NCI-H2107 treated with DMSO at 0.1 percent for 48 hours (cell line): ENCODE measurements around the gene YJU2.
A peak's percentile ranks its signal among the peaks of the same experiment; 100 is the strongest.

Source experiments
- DNase-seq: peaks from one replicate; lab custom pipeline; 2025; ENCODE audit not compliant: unreplicated experiment; lab: John Stamatoyannopoulos, UW

Gene YJU2

DNA sequence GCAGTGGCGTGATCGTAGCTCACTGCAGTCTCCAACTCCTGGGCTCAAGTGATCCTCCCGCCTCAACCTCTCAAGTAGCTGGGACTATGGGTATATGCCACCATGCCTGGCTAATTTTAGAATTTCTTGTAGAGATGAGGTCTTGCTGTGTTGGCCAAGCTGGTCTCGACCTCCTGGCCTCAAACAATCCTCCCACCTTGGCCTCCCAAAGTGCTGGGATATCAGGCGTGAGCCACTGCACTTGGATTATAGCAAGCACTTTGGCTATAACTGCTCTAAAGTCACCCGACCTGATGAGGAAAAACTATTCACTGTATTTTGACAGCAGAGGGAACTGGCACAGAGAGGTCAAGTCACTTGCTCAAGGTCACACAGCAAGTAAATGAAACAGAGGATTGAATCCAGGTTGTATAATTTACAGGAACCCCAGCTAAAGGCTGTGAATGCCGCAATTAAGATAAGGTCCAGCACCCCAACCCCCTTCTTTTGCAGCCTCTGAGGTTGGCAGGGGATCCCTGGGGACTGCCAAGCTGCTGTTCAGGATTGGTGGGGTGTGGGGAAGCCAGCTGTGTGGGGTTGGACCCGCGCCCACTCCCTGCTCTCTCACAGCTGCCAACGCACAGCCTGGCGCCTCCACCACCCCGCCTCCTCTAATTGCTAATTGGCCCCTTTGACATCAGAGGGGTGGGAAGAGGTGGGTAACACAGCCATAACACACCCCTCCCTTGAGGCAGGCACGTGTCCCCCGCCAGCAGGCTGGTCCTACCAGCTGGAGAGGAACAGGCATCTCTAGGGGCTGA is 49.3 kb downstream of the YJU2 start:
- peak; percentile 80 for DNase-seq

DNA sequence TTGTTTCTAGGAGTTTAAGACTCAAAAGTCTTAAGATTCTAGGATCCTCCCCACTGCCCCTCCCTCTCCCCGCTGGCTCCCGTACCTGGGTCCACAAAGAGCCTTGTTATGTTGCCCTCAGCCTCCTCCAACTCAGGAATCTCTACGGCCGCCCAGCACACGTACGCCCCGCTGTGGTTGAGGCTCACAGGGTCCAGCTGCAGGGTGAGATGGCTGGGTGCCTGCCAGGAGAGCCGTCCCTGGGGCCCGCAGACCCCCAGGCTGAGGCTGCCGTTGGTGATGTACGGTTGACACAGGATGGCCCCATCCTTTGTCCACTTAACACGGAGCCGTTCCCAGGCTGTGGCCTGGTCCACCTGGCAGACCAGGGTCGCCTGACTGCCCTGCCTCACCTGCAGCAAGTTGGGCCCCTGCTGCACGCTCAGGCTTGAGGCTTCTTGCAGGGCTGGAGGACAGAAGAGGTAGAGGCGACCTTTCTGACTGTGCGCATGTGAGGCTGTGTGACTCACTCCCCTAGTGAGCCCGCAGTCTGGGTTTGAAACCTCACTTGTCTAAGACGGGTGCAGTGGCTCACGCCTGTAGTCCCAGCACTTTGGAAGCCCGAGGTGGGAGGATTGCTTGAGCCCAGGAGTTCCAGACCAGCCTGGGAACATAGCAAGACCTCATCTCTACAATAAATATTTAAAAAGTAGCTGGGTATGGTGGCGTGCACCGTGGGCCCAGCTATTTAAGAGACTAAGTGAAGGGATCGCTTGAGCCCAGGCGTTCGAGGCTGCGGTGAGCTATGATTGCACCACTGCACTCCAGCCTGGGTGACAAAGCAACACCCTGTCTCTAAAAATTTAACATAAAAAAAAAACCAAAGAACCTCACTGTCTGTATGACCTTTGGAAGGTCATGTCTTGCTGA is 51.3 kb downstream of the YJU2 start:
- no peak for DNase-seq

DNA sequence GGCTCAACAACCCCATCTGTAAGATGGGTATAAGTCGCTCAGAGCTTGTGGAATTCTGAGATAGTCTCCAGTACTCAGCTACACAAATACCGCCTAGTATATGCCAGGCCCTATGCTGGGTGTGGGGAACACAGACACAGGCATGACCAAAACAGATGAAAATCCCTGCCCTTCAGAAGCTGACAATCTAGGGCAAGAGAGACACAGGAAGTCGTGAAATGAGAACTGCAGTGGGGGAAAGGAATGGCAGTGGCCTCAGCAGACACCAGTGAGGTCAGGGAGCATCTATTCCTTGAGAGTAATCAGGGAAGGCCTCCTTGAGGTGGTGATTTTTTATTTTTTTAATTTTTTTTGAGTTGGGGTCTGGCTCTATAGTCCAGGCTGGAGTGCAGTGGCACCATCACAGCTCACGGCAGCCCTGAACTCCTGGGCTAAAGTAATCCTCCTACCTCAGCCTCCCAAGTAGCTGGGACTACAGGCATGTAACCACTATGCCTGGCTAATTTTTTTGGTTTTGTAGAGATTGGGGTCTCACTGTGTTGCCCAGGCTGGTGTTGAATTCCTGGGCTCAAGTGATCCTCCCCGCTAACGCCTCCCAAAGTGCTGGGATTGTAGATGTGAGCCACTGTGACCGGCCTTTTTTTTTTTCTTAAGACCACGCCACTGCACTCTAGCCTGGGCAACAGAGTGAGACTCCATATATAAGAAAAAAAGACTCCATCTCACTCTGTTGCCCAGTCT is 52.1 kb downstream of the YJU2 start:
- no peak for DNase-seq

DNA sequence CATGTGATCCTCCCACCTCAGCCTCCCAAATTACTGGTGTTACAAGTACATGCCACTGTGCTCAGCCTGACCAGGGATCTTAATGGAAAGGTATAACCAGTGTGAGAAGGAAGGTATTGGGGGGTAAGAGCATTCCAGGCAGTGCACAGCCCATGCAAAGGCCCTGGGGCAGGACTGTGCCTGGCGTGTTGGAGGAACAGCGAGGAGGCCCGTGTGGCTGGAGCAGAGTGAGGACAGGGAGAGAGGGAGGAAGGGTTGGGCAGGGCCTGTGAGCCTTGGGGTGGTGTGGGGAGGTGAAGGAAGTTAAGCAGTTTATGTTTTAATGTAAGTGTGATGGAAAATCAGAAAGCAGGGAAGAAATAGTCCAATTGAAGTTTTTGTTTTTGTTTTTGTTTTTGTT is 53.7 kb downstream of the YJU2 start:
- DNase-seq, result no peak

DNA sequence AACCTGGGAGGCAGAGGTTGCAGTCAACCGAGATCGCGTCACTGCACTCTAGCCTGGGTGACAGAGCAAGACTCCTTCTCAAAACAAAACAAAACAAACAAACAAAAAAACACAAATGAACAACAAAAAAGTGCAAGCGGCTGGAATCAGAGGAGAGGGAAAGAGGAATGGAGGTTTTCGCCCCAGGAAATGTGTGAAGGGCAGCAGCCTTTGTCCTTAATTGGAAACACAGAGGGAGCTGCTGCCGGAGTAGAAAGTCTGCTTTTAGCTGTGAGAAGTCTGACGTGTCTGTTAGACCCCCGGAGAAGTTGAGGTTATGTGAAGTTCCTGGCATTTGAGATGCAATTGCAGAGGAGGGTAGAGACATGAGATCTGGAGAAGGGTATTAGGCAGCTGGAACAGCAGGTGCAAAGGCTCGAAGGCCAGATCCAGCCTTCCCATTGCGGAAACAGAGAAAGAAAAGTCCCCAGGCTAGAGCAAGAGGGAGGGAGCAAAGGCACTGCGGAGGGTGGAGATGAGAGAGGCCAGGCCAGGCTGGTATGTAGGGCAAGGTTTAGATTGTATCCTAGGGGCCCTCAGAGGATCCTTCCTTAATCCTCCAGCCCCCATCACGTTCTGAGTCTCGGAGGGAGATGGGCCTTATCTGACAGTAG is 54.8 kb downstream of the YJU2 start:
- DNase-seq, result no peak

DNA sequence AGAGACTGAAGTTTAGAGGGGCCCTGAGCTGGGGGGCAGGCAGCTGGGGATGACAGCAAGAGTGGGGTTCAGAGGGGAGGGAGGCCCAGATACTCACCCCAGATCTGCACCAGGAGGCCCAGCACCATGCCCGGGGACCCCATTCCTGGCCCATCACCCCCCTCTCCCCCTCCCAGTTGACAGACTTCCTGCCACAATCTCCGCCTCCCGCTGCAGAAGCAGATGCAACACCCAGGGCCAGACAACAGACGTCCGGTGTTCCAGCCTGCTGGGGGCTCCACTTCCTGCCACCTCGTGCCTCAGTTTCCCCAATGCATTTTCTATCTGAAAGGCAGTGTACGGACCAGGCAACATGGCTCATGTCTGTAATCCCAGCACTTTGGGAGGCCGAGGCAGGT is 55.4 kb downstream of the YJU2 start, which contains the start of gene TMIGD2:
Gene TMIGD2 (minus strand): TSS at position 147 of the 398 bp plus-strand sequence. CDS start 4 bp downstream, at position 143.
- no peak for DNase-seq

DNA sequence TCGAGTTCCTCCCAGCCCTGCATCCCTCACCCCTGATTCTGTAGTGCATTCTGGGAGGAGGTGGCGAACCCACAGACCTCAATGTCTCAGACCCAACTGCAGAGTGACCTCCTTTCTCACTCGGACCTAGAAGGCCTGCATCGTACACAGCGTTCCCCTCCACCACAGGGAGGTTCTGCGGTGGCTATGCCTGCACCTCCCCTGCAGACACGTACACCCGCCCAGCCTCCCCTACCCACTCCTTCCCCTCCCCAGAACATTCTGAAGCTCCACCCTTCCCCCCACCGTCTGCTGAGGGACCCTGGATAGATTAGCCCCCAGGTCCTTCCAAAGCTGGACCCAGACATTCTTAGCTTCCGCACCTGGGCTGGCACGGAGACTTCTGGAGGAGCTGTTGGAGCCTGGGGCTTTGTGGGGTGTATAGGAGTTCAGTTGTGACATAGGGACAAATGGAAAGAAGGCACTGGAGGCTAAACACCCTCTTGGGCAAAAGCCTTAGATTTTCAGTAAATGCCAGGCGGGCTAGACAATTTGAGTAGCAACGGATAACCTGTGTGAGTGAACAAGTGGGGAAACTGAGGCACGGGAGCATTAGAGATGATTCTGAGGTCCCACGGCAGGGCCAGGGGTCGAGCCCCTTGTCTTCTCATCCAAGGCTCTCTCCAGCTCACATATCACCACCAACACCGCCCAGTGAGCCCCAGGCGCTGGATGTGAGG is 57.1 kb downstream of the YJU2 start:
- no peak for DNase-seq

DNA sequence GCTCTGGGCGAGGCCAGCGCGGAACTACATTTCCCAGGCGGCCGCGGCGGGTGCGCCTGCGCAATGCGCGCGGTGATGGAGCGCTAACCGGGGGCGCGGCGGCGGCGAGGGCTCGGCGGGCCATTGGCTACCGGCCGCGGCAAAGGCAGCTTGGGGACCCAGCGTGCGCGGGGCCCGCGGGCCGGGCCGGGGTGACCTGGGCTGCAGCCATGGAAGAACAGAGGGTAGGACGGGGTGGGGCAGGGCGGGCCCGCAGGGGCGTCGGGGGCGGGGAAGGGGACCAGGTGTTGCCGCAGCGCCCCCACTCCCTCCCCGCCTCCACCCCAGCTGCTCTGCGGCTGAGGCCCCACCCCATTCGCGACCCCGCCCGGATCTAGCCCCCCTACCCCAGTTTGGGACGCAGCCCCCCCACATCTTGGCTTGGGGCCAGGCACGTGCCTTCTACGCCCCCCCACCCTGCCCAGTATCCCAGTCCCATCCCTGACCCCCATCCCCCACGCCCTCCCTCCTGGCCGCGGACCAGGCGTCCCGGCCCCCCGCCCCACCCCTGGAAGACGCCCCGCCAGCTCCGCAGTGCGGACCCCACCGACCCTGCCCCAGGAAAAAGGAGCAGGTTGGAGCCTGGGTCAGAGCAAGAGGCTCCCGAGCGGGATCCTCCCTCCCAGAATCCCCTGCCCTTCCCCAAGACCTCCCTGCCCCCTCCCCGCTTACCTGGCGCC is 57.8 kb downstream of the YJU2 start, which contains the start of gene FSD1:
Gene FSD1 (plus strand): TSS at position 61 of the 719 bp plus-strand sequence. CDS start 149 bp downstream, at position 210.
- peak; percentile 18 for DNase-seq

DNA sequence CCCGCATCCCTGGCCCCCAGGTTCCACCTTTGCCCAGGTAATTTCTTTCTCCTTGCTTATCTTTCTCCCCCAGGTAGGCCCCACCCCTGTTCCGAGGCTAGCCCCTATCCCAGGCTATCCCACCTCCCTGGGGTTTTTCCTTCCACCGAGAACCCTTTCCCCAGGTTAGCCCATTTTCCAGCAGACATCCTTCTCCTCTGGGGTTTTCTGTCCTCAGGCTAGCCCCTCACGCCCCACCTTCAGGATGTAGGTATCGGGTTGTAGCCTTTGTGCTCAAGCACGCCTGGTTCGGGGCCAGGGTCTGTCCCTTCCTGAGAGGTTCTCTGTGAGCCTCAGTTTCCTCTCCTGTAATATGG is 58.4 kb downstream of the YJU2 start:
- DNase-seq, result no peak

DNA sequence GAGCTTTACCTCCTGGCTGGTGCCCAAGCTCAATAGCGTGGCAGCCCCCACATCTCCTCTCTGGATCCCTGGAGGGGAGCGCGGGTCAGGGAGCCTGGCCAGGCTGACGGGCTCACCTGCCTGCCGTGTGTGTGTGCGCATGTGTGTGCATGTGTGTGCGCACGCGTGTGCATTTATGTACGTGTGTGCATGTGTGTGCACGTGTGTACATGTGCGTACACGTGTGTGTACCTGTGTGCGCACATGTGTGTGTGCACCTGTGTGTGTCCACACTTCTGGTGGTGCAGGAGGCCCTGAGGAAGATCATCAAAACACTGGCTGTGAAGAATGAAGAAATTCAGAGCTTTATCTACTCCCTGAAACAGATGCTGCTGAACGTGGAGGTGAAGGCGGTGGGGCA is 58.8 kb downstream of the YJU2 start:
- no peak for DNase-seq

DNA sequence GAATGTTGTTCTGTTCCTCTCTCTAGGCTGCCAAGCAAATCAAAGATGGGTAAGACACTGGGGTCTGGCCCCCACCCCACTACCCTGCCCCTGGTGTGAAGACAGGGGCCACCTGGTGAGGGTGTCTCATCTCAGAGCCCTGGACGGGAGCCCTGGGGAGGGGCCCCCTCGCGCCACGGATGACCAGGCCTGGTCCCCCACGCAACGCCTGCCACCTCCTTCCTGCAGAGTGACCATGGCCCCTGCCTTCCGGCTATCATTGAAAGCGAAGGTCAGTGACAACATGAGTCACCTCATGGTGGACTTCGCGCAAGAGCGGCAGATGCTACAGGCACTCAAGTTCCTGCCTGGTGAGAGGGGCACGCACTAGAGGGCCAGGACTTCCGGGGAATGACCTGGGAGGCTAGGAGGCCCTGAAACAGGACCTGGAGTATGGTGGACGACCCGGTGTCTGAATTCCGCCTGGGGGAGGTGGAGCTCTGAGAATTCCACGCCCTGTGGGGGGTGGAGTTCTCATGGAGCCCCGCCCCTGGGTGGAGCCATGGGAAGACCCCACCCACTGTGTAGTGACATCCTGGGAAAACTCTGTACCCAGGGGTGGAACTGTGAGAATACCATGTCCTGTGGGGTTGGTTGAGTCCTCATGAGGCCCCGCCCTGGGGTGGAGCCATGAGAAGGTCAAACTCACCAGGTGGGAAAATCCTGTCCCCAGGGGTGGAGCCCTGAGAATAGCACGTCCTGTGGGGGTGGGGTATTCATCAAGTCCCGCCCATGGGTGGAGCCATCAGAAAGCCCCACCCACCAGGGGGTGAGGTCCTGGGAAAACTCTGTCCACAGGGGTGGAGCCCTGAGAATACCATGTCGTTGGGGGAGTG is 63.6 kb downstream of the YJU2 start:
- DNase-seq, result no peak

DNA sequence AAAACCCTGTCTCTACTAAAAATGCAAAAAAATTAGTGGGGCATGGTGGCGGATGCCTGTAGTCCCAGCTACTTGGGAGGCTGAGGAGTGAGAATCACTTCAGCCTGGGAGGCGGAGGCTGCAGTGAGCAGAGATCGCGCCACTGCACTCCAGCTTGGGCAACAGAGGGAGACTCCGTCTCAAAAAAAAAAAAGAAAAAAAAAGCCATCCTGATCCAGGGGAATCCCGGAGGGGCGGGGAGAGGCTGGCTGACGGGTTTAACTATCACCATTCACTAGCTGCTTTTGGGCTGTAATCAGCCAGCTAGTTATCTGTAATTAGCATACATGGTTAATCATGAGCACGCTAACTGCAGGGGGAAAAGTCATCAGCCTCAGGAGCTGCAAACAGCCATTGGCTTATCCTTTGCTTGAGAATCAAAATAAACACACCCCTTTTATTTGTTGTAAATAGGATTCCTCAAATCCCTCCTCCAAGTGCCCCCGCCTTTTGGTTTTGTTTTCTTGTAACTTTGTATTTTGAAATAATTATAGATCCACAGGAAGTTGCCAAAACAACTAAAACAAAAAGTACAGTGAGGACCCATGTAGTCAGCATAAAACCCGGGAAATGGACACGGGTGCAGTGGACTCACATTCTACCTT is 67.1 kb downstream of the YJU2 start:
- no peak for DNase-seq

DNA sequence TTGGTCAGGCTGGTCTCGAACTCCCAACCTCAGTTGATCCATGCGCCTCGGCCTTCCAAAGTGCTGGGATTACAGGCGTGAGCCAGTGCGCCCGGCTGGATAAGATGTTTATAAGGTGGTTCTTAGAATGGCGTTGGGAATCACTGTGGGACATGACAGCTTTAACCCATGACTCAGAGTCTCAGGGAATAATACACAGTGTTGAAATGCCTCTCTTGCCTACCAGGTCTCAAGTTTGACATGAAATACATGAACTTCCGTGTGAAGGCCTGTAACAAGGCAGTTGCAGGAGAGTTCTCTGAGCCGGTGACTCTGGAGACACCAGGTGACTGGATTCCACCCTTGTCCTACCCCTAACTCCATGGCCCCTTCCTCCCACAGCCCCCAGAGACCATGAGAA is 70.1 kb downstream of the YJU2 start:
- DNase-seq, result no peak

DNA sequence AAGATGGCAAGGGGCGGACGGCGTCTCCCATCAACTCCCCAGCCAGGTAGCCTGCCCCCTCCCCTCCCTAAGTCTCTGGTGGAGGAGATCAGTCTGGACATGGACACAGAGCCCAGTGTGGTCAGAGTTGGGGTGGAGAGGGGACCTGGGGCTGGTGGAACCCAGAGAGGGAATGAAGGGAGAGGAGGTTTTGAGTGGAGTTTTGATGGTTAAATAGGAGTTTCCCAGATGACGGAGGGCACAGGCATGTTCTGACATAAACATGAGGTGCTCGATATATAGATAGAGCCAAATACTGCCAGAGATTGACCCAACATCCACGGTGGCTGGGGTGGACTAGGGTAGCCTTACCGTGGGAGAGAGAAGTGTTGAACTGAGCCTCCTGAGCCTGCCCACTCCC is 71.6 kb downstream of the YJU2 start:
- no peak for DNase-seq
